Neural crest cell (in vitro differentiated cells): Measurements from ENCODE around the gene CCSER2. TPM values are rescaled to one million over a fixed set of nuclear protein-coding genes. Genes with fewer than 3 reads are reported as not detected.

Experiments
- DNase-seq: peaks from one replicate; pipeline ENCODE4 v3.0.0; 2021; ENCODE audit warnings: low read depth, mixed read lengths, low spot score
- H3K27ac Mint-ChIP-seq: one replicate; pipeline ENCODE4 v1.8.0; 2021; ENCODE audit warnings: mild to moderate bottlenecking, mixed read lengths; ENCODE audit not compliant: unreplicated experiment
- H3K27me3 Mint-ChIP-seq: 2 replicates; pipeline ENCODE4 v1.8.0; 2021; ENCODE audit warnings: low read depth, mild to moderate bottlenecking, mixed read lengths
- H3K36me3 Mint-ChIP-seq: 2 replicates; pipeline ENCODE4 v1.8.0; 2021; ENCODE audit warnings: low read depth, mild to moderate bottlenecking, mixed read lengths
- H3K4me1 Mint-ChIP-seq: 2 replicates; pipeline ENCODE4 v1.8.0; 2021; ENCODE audit warnings: mixed read lengths
- H3K4me3 Mint-ChIP-seq: one replicate; pipeline ENCODE4 v1.8.0; 2021; ENCODE audit warnings: mild to moderate bottlenecking, mixed read lengths
- H3K9me3 Mint-ChIP-seq: 2 replicates; pipeline ENCODE4 v1.8.0; 2021; ENCODE audit warnings: mixed read lengths
- CTCF ChIP-seq: fragments of 200-600 bp; sonication (generic); conservative IDR thresholded peaks from 2 replicates; pipeline ENCODE4 v1.5.0; 2021; ENCODE audit warnings: antibody characterized with exemption, mild to moderate bottlenecking
- total RNA-seq: library from RNA; stranded (reverse); gene quantifications from 2 replicates; pipeline ENCODE4 v1.2.1, GENCODE V29; 2021

Gene CCSER2
- total RNA-seq, 1 donor from 2014 or later, result 37.5 TPM

- Mint-ChIP-seq H3K4me3 (no peak overlapping the region), H3K27ac (no peak overlapping the region), H3K9me3 (no peaks in the 10 kb centered on the region), H3K27me3 (peaks cover 21% of the 10 kb centered on the region), H3K36me3 (no peaks in the 10 kb centered on the region), H3K4me1 (no peaks in the 10 kb centered on the region)
- no peak for TF ChIP-seq CTCF
- DNase-seq, result no peak
Observed at GRCh38 chr10:84551437-84552120, 223.2 kb downstream of the CCSER2 start.

GRCh38 chr10:84552478-84552877, 224.1 kb downstream of the CCSER2 start:
- no peaks in the 10 kb centered on the region for H3K9me3 Mint-ChIP-seq
- peaks cover 21% of the 10 kb centered on the region for H3K27me3 Mint-ChIP-seq
- no peaks in the 10 kb centered on the region for H3K4me1 Mint-ChIP-seq
- no peak overlapping the region for H3K27ac Mint-ChIP-seq
- TF ChIP-seq CTCF, result no peak
- H3K36me3 Mint-ChIP-seq, result no peaks in the 10 kb centered on the region
- no peak for DNase-seq
- no peak overlapping the region for H3K4me3 Mint-ChIP-seq

GRCh38 chr10:84562592-84562991, 234.2 kb downstream of the CCSER2 start:
- Mint-ChIP-seq H3K36me3 (no peaks in the 10 kb centered on the region), H3K4me3 (no peak overlapping the region), H3K9me3 (no peaks in the 10 kb centered on the region), H3K27ac (no peak overlapping the region), H3K27me3 (no peaks in the 10 kb centered on the region), H3K4me1 (no peaks in the 10 kb centered on the region)
- DNase-seq, result no peak
- TF ChIP-seq CTCF, result no peak

- H3K4me3 Mint-ChIP-seq, result no peak overlapping the region
- TF ChIP-seq CTCF, result no peak
- H3K36me3 Mint-ChIP-seq, result no peaks in the 10 kb centered on the region
- H3K27me3 Mint-ChIP-seq, result no peaks in the 10 kb centered on the region
- H3K9me3 Mint-ChIP-seq, result no peaks in the 10 kb centered on the region
- no peak overlapping the region for H3K27ac Mint-ChIP-seq
- H3K4me1 Mint-ChIP-seq, result no peaks in the 10 kb centered on the region
- no peak for DNase-seq
Observed at GRCh38 chr10:84563355-84563754, 235.0 kb downstream of the CCSER2 start.

GRCh38 chr10:84563868-84564267, 235.5 kb downstream of the CCSER2 start:
- H3K4me1 Mint-ChIP-seq, result no peaks in the 10 kb centered on the region
- no peak for TF ChIP-seq CTCF

More at GRCh38 chr10:84563868-84564267, 235.5 kb downstream of the CCSER2 start:
- Mint-ChIP-seq H3K9me3 (no peaks in the 10 kb centered on the region), H3K36me3 (no peaks in the 10 kb centered on the region), H3K27ac (no peak overlapping the region), H3K4me3 (no peak overlapping the region), H3K27me3 (peaks cover 2% of the 10 kb centered on the region)
- no peak for DNase-seq
